Measurements from ENCODE around the gene MDFIC.

The MDFIC gene

GRCh38 chr7:114943953-114944744 is 22.3 kb downstream of the MDFIC start:
- no peak for DNase-seq (ENCODE audit: low read depth, low spot score)
- no peak overlapping the region for H3K4me3 ChIP-seq (ENCODE audit: low read length)

DNA sequence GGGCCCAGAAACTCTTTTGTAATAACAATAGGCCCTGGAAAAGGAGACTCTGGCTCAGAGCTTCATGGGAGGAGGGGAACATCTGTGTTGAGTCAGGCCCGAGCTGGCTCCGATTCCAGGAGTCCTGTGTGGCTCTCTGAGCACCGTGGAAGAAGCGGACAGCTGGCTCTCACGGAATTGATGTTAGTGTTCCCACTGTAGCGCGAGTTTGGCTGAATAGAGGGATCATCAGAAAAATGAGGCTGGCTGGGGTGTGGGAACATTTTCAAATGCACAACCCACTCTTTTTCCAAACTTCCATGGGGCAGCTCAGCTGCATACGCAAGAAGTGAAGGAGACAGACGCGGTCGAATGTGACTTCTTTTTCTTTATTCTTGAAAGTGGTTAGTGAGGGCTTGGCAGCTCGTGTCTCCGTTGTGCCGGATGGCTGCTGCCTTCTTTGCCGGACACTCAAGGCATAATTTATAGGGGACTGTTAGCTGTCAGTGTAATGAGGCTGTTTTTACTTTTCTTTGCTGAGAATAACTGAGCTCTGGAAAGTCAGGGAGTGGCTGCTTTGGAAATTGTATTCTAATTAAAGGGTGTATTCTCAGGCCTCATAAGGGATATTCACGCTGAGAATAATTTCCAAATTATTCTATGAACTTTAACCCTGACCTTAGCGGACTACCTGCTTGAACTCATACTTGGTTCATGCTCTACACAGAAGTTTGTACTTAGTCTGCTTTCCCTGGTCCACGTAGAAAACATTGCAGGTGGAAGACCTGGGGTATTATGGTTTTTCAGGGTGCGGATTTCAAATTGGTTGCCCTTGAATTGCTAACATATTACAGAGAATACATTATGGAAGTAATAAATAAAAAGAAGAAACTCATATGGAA is 23.1 kb downstream of the MDFIC start:
- no peak for DNase-seq (ENCODE audit: low read depth, low spot score)

DNA sequence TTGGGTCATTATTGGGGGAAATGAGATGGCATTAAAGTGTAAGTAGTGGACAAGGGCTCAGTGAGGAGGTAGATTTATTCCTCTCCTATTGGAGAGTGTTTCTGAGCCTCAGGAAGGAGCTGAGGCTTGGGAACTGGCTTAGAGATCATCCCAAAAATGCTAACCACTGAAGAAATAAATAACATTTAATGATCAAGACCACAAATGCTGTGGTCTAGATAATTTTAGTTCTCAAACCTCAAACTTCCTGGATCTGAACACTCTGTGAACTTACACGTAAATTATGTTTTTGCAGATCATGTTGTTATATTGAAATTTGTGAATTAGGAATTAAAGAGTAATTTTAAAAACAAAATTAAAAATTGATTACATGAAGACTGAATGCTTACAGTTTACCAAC is 27.3 kb downstream of the MDFIC start:
- no peak for DNase-seq (ENCODE audit: low read depth, low spot score)

More for the DNA sequence above, 23.1 kb downstream of the MDFIC start:
- H3K4me3 ChIP-seq (ENCODE audit: low read length): no peak overlapping the region

GRCh38 chr7:114952296-114952695 is 30.4 kb downstream of the MDFIC start:
- no peak overlapping the region for H3K4me3 ChIP-seq (ENCODE audit: low read length)
- DNase-seq (ENCODE audit: low read depth, low spot score): no peak

More for the DNA sequence above, 27.3 kb downstream of the MDFIC start:
- H3K4me3 ChIP-seq (ENCODE audit: low read length): no peak overlapping the region

- no peak for DNase-seq (ENCODE audit: low read depth, low spot score)
- H3K4me3 ChIP-seq (ENCODE audit: low read length): no peak overlapping the region
These were observed 31.8 kb downstream of the MDFIC start for GRCh38 chr7:114953724-114954123.

GRCh38 chr7:114956702-114957101 is 34.8 kb downstream of the MDFIC start:
- no peak overlapping the region for H3K4me3 ChIP-seq (ENCODE audit: low read length)
- no peak for DNase-seq (ENCODE audit: low read depth, low spot score)

DNA sequence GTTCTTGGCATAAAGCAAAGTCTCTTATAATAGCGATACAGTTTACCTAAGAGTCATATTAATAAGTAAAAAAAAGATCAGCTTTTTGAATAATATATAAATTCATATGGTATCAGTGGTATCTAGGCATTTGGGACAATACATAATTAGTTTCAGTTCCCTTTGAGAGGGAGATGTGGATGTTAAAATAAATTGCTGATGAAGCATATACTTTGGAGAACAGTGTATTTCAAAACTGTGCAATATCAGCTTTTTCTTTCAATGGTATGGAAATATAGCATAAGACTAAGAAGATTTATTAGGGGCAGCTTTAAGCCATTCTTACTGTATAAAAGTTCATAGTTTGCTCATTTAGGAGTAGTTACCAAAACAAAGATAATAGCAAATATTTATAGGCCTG is 35.5 kb downstream of the MDFIC start:
- DNase-seq (ENCODE audit: low read depth, low spot score): no peak
- no peak overlapping the region for H3K4me3 ChIP-seq (ENCODE audit: low read length)

DNA sequence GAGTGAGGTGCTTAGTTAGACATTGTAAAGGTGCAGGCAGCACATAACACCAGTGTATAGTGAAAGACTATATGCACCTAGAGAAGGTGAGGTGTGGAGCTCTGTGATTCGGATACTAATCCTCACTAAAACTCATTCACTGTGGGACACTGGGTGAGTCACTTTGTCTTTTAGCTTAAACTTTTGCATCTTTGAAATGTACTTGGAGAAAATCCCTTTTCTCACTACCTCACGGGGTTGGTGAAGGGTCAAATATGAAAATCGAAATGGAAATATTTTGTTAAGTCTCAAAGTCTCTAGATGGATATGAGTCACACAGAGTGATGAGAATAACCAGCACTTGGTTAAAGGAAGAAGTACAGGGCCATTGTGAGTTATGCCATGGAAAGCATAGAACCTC is 38.0 kb downstream of the MDFIC start:
- DNase-seq (ENCODE audit: low read depth, low spot score): no peak
- no peak overlapping the region for H3K4me3 ChIP-seq (ENCODE audit: low read length)

- DNase-seq (ENCODE audit: low read depth, low spot score): no peak
- no peak overlapping the region for H3K4me3 ChIP-seq (ENCODE audit: low read length)
These were observed 40.5 kb downstream of the MDFIC start for GRCh38 chr7:114962441-114962840.

DNA sequence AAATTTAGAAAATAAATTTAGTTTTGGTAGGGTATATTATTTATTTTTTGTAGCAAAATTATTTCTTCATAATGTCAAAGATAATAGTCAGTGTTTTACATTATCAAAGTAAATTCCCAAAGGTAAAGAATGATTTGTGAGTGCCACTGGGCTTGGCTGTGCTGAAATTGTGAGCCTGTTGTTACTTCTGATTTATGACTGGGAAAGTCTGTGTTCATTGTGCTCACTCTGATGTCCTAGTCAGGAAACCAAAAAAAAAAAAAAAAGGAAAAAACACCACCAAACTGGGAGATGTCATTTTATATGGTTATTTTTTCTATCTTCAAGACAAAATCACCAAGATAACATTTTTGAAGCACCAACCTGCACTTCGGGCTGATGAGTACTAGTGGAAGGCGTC is 44.3 kb downstream of the MDFIC start:
- no peak for DNase-seq (ENCODE audit: low read depth, low spot score)

GRCh38 chr7:114969096-114969495 is 47.2 kb downstream of the MDFIC start:
- no peak for DNase-seq (ENCODE audit: low read depth, low spot score)
- no peak overlapping the region for H3K4me3 ChIP-seq (ENCODE audit: low read length)

More for the DNA sequence above, 44.3 kb downstream of the MDFIC start:
- no peak overlapping the region for H3K4me3 ChIP-seq (ENCODE audit: low read length)

DNA sequence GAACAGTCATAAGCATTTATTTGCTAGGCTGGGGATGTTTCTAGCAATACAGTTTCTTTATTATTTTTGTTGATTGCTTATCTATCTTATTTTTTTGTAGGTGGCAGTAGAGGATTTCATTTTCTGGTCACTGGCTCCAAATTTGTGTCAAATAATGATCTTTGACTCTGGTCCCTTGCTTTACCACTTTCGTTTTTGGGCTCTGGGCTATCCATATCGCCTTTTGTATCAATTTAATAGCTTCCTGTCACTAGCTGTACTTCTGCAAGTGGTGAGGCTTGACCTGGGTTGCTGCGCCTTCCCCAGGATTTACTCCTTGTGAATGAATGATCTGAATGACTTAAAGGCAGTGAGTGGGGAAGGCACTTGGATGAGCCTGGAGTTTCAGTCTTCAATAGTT is 48.4 kb downstream of the MDFIC start:
- DNase-seq (ENCODE audit: low read depth, low spot score): no peak
- no peak overlapping the region for H3K4me3 ChIP-seq (ENCODE audit: low read length)

DNA sequence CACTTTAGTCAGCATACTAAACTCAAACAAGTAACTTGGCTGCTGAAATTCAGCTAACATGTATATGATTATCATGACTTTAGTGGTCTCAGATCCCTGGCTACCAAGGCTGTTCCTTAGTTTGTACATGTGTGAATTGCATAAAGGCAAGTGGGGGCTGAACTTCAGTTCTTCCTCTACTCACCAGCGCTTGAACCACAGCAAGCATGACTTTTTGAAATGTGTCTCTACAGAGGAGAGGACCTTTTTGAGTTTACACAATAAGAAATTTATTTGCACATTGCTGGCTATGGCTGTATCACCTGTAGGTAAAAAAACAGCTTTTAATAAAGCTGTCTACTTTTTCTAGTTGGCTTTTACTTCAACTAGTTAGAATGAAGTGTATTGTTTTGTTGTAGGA is 48.8 kb downstream of the MDFIC start:
- no peak overlapping the region for H3K4me3 ChIP-seq (ENCODE audit: low read length)
- no peak for DNase-seq (ENCODE audit: low read depth, low spot score)

DNA sequence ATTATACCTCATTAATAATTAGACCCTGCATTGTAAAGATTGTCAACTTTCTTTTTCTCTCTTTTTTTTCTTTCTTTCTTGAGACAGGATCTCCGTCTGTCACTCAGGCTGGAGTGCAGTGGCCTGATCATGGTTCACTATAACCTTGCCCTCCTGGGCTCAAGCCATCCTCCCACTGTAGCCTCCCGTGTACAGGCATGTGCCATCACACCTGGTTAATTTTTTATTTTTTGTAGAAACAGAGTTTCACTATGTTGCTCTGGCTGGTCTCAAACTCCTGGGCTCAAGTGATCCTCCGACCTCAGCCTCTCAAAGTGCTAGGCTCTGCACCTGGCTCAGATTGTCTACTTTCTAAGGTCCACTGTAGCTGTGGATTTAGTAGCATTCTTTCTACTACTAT is 50.7 kb downstream of the MDFIC start:
- DNase-seq (ENCODE audit: low read depth, low spot score): no peak
- no peak overlapping the region for H3K4me3 ChIP-seq (ENCODE audit: low read length)

- DNase-seq (ENCODE audit: low read depth, low spot score): no peak
- H3K4me3 ChIP-seq (ENCODE audit: low read length): no peak overlapping the region
These were observed 51.3 kb downstream of the MDFIC start for GRCh38 chr7:114973147-114973546.

GRCh38 chr7:114975401-114975800 is 53.5 kb downstream of the MDFIC start:
- H3K4me3 ChIP-seq (ENCODE audit: low read length): no peak overlapping the region
- no peak for DNase-seq (ENCODE audit: low read depth, low spot score)

DNA sequence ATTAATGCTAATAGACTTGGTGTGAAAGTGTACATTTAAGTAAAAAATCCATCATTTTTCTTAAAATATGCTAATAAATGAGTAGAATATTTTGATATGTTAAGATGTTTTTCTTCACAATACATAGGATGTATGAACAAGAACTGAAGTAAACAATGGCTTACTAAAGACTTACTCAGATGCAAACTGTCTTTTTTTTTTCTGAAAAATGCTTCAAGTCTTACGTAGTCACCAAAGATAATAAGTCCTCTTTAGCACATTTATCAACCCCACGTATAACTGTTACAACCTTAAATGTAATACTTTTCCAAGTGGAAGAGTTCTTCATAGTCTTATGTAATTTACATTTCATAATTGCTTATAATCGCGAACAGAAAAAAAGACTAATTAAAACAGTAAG is 54.8 kb downstream of the MDFIC start:
- no peak overlapping the region for H3K4me3 ChIP-seq (ENCODE audit: low read length)

GRCh38 chr7:114977277-114977676 is 55.4 kb downstream of the MDFIC start:
- DNase-seq (ENCODE audit: low read depth, low spot score): no peak
- H3K4me3 ChIP-seq (ENCODE audit: low read length): no peak overlapping the region

More for the DNA sequence above, 54.8 kb downstream of the MDFIC start:
- DNase-seq (ENCODE audit: low read depth, low spot score): no peak

DNA sequence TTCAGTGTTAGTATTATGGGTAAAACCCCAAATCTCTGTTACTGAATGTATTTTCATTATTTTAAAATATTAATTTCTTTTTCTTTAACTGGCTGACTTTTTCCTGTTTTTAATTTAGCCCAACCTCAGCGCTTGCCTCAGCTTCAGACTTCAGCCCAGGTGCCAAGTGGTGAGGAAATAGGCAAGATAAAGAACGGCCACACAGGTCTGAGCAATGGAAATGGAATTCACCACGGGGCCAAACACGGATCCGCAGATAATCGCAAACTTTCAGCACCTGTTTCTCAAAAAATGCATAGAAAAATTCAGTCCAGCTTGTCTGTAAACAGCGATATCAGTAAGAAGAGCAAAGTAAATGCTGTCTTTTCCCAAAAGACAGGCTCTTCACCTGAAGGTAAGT is 57.5 kb downstream of the MDFIC start:
- H3K4me3 ChIP-seq (ENCODE audit: low read length): no peak overlapping the region

DNA sequence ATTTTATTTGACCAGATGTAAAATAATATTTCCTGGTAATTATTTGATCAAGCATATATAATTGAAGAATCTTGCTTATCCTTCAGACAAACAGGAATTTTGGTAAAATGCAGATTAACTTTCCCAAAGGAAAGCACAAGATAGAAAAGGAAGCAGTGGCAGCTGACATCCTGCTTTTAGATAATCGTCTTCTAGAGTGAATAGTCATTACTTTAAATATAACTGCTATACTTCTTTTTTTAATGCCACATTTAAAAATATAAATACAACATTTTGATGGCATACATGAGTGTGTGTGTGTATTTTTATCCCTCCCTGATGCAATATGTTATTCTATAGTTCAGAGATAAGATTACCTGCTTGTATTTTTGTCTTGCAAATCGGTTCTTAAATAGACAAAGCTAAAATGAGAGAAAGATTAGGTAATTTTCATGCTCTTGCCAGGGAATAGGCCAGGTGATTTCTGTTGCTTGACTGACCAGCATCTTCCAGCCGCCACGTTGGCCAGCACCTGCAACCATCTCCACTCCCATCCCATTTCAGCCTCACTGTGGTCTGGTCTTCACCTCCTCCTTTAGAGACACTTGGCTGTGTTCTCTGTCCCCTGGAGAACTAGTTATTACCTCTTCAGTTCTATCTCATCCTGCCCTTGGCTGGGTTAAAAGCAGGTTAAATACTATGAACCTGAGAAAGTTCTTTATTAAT is 58.1 kb downstream of the MDFIC start:
- no peak overlapping the region for H3K4me3 ChIP-seq (ENCODE audit: low read length)
- no peak for DNase-seq (ENCODE audit: low read depth, low spot score)

More for the DNA sequence above, 57.5 kb downstream of the MDFIC start:
- DNase-seq (ENCODE audit: low read depth, low spot score): no peak
